H9 (cell line): ENCODE measurements around the gene KLK10. TPM values are rescaled to one million over a fixed set of nuclear protein-coding genes. Genes with fewer than 3 reads are reported as not detected.

Experiments
- DNase-seq: peaks from one replicate; pipeline ENCODE4 v3.0.0-alpha.2; 2017
- H2AFZ ChIP-seq: one replicate; pipeline ENCODE4 v1.6.1; 2013; ENCODE audit warnings: mild to moderate bottlenecking, low read length, control low read depth, moderate library complexity
- H2AK5ac ChIP-seq: 2 replicates; pipeline ENCODE4 v1.6.1; 2013; ENCODE audit warnings: low read length, control low read depth, mixed read lengths; ENCODE audit not compliant: insufficient read length
- H2BK120ac ChIP-seq: one replicate; pipeline ENCODE4 v1.6.1; 2013; ENCODE audit warnings: low read depth, mild to moderate bottlenecking, low read length, control low read depth, inconsistent platforms; ENCODE audit not compliant: poor library complexity, severe bottlenecking
- H2BK12ac ChIP-seq: 2 replicates; pipeline ENCODE4 v1.6.1; 2013; ENCODE audit warnings: low read length, control low read depth, mixed read lengths, low read depth; ENCODE audit not compliant: insufficient read length
- H2BK15ac ChIP-seq: 2 replicates; pipeline ENCODE4 v1.6.1; 2013; ENCODE audit warnings: low read depth, low read length, control low read depth
- H2BK20ac ChIP-seq: one replicate; pipeline ENCODE4 v1.6.1; 2013; ENCODE audit warnings: low read depth, mild to moderate bottlenecking, low read length, control low read depth, inconsistent platforms; ENCODE audit not compliant: poor library complexity, severe bottlenecking
- H2BK5ac ChIP-seq: 2 replicates; pipeline ENCODE4 v1.6.1; 2013; ENCODE audit warnings: low read length, control low read depth, mixed read lengths; ENCODE audit not compliant: insufficient read length
- H3K14ac ChIP-seq: 2 replicates; pipeline ENCODE4 v1.6.1; 2013; ENCODE audit warnings: low read length, control low read depth; ENCODE audit not compliant: insufficient read depth
- H3K18ac ChIP-seq: 2 replicates; pipeline ENCODE4 v1.6.1; 2013; ENCODE audit warnings: low read depth, mild to moderate bottlenecking, mixed read lengths, low read length, control low read depth; ENCODE audit not compliant: insufficient read length
- H3K23ac ChIP-seq: 2 replicates; pipeline ENCODE4 v1.6.1; 2013; ENCODE audit warnings: low read length, control low read depth, mixed read lengths, low read depth; ENCODE audit not compliant: insufficient read length
- H3K23me2 ChIP-seq: 2 replicates; pipeline ENCODE4 v1.6.1; 2013; ENCODE audit warnings: low read depth, mild to moderate bottlenecking, mixed read lengths, low read length, control low read depth; ENCODE audit not compliant: insufficient read length, poor library complexity, severe bottlenecking
- H3K27ac ChIP-seq: 2 replicates; pipeline ENCODE4 v1.5.1; 2013; ENCODE audit warnings: low read length, control low read depth, mixed read lengths, low read depth; ENCODE audit not compliant: insufficient read length
- H3K27me3 ChIP-seq: 2 replicates; pipeline ENCODE4 v1.6.1; 2013; ENCODE audit warnings: low read length, control low read depth, inconsistent platforms; ENCODE audit not compliant: insufficient read depth
- H3K4ac ChIP-seq: 2 replicates; pipeline ENCODE4 v1.6.1; 2013; ENCODE audit warnings: low read depth, mild to moderate bottlenecking, control low read depth, inconsistent platforms, low read length, moderate library complexity
- H3K4me1 ChIP-seq: 2 replicates; pipeline ENCODE4 v1.6.1; 2013; ENCODE audit warnings: low read length, control low read depth, inconsistent platforms; ENCODE audit not compliant: insufficient read depth
- H3K4me2 ChIP-seq: 2 replicates; pipeline ENCODE4 v1.6.1; 2013; ENCODE audit warnings: low read length, control low read depth, mixed read lengths; ENCODE audit not compliant: insufficient read length, insufficient read depth
- H3K56ac ChIP-seq: 2 replicates; pipeline ENCODE4 v1.6.1; 2013; ENCODE audit warnings: low read depth, mild to moderate bottlenecking, mixed read lengths, low read length, control low read depth; ENCODE audit not compliant: insufficient read length
- H3K79me1 ChIP-seq: 2 replicates; pipeline ENCODE4 v1.6.1; 2013; ENCODE audit warnings: low read depth, mild to moderate bottlenecking, moderate library complexity, low read length, control low read depth, inconsistent platforms; ENCODE audit not compliant: insufficient read depth, poor library complexity, severe bottlenecking
- H3K79me2 ChIP-seq: 2 replicates; pipeline ENCODE4 v1.6.1; 2013; ENCODE audit warnings: low read length, control low read depth, inconsistent platforms; ENCODE audit not compliant: insufficient read depth
- H3K9ac ChIP-seq: 2 replicates; pipeline ENCODE4 v1.6.1; 2013; ENCODE audit warnings: low read length, control low read depth, mixed read lengths; ENCODE audit not compliant: insufficient read length; ENCODE audit errors: extremely low read depth
- H3K9me3 ChIP-seq: one replicate; pipeline ENCODE4 v1.6.1; 2013; ENCODE audit warnings: low read depth, low read length, inconsistent platforms; ENCODE audit not compliant: control insufficient read depth
- H3T11ph ChIP-seq: one replicate; pipeline ENCODE4 v1.6.1; 2013; ENCODE audit warnings: mild to moderate bottlenecking, low read length, control low read depth, inconsistent platforms
- H4K20me1 ChIP-seq: one replicate; pipeline ENCODE4 v1.6.1; 2013; ENCODE audit not compliant: control insufficient read depth, insufficient read length, insufficient read depth
- H4K5ac ChIP-seq: 2 replicates; pipeline ENCODE4 v1.6.1; 2013; ENCODE audit warnings: low read depth, mild to moderate bottlenecking, mixed read lengths, low read length, control low read depth; ENCODE audit not compliant: insufficient read length
- H4K8ac ChIP-seq: replicated peaks from 2 replicates; pipeline ENCODE4 v1.6.1; 2013; ENCODE audit warnings: low read length, control low read depth, mixed read lengths, low read depth; ENCODE audit not compliant: insufficient read length
- H4K91ac ChIP-seq: 2 replicates; pipeline ENCODE4 v1.6.1; 2013; ENCODE audit warnings: low read depth, mild to moderate bottlenecking, moderate library complexity, mixed read lengths, low read length, control low read depth; ENCODE audit not compliant: insufficient read length
- H3K27ac Mint-ChIP-seq, 3 experiments: 2 replicates in 2 of 3; 3 replicates in 1 of 3; pipeline ENCODE4 v1.8.0; 2020 to 2021; ENCODE audit warnings: mixed read lengths in 3 of 3, mild to moderate bottlenecking in 1 of 3, moderate library complexity in 1 of 3
- H3K27me3 Mint-ChIP-seq: 2 replicates; pipeline ENCODE4 v1.8.0; 2021; ENCODE audit warnings: low read depth, mild to moderate bottlenecking, moderate library complexity, mixed read lengths
- H3K36me3 Mint-ChIP-seq, 3 experiments: 2 replicates in 2 of 3; 3 replicates in 1 of 3; pipeline ENCODE4 v1.8.0; 2020 to 2021; ENCODE audit warnings: low read depth in 3 of 3, mixed read lengths in 3 of 3; ENCODE audit not compliant: insufficient read depth in 1 of 3
- H3K4me1 Mint-ChIP-seq, 2 experiments: 2 replicates each; pipeline ENCODE4 v1.8.0; 2020; ENCODE audit warnings: mixed read lengths in 2 of 2
- H3K4me3 Mint-ChIP-seq, 2 experiments: 2 replicates in 1 of 2; 3 replicates in 1 of 2; pipeline ENCODE4 v1.8.0; 2020 to 2021; ENCODE audit warnings: mild to moderate bottlenecking in 2 of 2, mixed read lengths in 2 of 2, moderate library complexity in 1 of 2
- H3K9me3 Mint-ChIP-seq, 2 experiments: 2 replicates in 1 of 2; 3 replicates in 1 of 2; pipeline ENCODE4 v1.8.0; 2020; ENCODE audit warnings: mild to moderate bottlenecking in 2 of 2, mixed read lengths in 2 of 2, moderate library complexity in 1 of 2
- CTCF ChIP-seq: fragments of 200-600 bp; sonication (generic); conservative IDR thresholded peaks from 3 replicates; pipeline ENCODE4 v1.8.0; 2021; ENCODE audit warnings: antibody characterized with exemption, mild to moderate bottlenecking
- WGBS: extraction: QIAGEN DNeasy Blood & Tissue Kit; methylation state at CpG from one replicate; pipeline ENCODE4 v1.1.7; 2013; ENCODE audit warnings: missing lambda C conversion rate, low lambda C conversion rate, mixed read lengths; ENCODE audit not compliant: insufficient read length; ENCODE audit errors: extremely low coverage; 5-methylcytosine and 5-hydroxymethylcytosine counted together
- total RNA-seq: library from RNA; stranded (reverse); gene quantifications from 2 replicates; pipeline ENCODE4 v1.2.1, GENCODE V29; 2021

Gene KLK10
- total RNA-seq, 1 experiment from 2014 or later: 1.3 TPM

GRCh38 chr19:51029718-51030117 is 10.2 kb upstream of the KLK10 start:
- H3K27me3 Mint-ChIP-seq: peaks cover 11% of the 10 kb centered on the region
- Histone ChIP-seq H3K27ac (no peak overlapping the region), H3T11ph (no peak overlapping the region), H2AFZ (no peak overlapping the region), H4K8ac (no peak overlapping the region), H4K20me1 (no peaks in the 10 kb centered on the region), H3K23ac (no peak overlapping the region), H2BK15ac (no peak overlapping the region), H3K18ac (no peak overlapping the region), H3K9ac (no peak overlapping the region), H2BK120ac (no peak overlapping the region), H3K79me2 (no peaks in the 10 kb centered on the region), H3K27me3 (no peaks in the 10 kb centered on the region), H3K56ac (no peak overlapping the region), H3K4me2 (no peak overlapping the region), H2BK20ac (no peak overlapping the region), H3K4me1 (no peaks in the 10 kb centered on the region), H2BK5ac (no peak overlapping the region), H4K5ac (no peak overlapping the region), H3K4ac (no peak overlapping the region), H3K14ac (no peak overlapping the region), H2BK12ac (no peak overlapping the region), H4K91ac (no peak overlapping the region), H3K79me1 (no peaks in the 10 kb centered on the region), H3K23me2 (no peaks in the 10 kb centered on the region), H3K9me3 (no peaks in the 10 kb centered on the region), H2AK5ac (no peak overlapping the region)
- no peaks in the 10 kb centered on the region; a peak in 1 of 5 replicates for H3K9me3 Mint-ChIP-seq
- no CpG with 5 or more reads among the region's 2 CpGs for WGBS
- no peaks in the 10 kb centered on the region for H3K36me3 Mint-ChIP-seq
- DNase-seq: no peak
- H3K4me1 Mint-ChIP-seq: peaks cover 24 to 41% of the 10 kb centered on the region in 2 experiments
- no peak overlapping the region for H3K27ac Mint-ChIP-seq
- no peak overlapping the region for H3K4me3 Mint-ChIP-seq
- no peak for TF ChIP-seq CTCF
